NCI-H2029 treated with DMSO at 0.1 percent for 48 hours (cell line): ENCODE results near the gene TAF13.
A peak's percentile ranks its signal among the peaks of the same experiment; 100 is the strongest.

Experiments used
- DNase-seq: peaks from one replicate; lab custom pipeline; 2025; lab: John Stamatoyannopoulos, UW

Gene TAF13, protein sequence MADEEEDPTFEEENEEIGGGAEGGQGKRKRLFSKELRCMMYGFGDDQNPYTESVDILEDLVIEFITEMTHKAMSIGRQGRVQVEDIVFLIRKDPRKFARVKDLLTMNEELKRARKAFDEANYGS

DNA sequence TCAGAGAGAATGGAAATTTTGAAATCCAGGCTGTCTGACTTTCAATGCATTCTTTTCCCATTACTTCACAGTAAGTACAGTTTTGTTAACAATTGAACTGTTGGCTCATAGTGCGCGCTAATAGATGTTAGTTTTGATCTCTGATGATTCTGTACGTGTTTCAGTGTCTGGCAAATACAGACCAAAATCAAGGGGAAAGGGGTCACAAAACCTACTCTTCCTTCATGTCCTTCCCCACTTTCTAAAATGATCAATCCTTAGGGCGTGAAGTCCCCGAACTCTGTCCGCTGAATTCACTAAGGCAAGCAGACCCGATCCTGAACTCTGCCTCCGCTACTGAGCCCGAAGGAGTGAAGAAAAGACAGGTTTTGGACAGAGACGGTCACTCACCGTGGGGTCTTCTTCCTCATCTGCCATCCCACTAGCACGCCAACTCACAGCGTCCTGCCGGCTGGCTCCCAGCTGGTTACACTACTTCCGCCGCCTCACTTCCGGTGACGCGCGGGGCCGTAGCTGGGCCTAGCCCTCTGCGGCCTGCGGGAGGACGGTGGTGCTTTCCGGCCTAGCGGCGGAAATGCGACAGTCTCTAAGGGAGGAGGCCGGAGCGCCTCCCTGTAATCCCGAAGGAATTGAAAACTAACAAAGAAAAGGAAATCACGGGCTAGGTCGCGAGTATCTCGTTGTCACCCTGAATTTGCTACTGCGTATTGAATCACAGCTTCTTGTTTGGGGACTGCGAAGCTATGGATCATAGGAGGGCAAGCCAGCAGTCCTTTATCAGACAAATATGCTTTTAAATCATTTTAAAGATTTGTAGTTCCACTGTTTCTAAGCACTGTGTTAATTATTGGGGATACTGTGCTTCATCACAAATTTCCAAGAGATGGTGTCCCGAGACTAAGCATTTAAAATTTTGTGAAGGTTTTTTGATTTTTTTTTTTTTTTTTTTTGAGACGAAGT lies at the start of gene TAF13:
TAF13 (minus strand) TSS at position 473 of the 960 bp plus-strand sequence; CDS start at position 417, 56 bp downstream.
- peak; percentile 85 for DNase-seq

DNA sequence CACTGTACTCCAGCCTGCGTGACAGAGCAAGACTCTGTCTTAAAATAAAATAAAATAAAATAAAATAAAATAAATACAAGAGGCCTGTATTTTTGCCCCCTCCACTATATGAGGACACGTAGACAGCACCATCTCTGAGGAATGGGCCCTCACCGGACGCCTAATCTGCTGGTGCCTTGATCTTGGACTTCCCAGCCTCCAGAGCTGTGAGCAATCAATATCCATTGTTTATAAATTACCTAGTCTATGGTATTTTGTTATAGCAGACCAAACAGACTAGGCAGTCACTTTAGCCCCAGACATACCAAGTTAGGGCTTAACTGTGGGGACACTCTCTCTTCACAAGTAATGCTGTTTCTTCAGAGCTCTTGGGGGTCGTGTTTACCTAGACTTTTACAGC lies 44.6 kb upstream of the TAF13 start:
- DNase-seq: no peak

DNA sequence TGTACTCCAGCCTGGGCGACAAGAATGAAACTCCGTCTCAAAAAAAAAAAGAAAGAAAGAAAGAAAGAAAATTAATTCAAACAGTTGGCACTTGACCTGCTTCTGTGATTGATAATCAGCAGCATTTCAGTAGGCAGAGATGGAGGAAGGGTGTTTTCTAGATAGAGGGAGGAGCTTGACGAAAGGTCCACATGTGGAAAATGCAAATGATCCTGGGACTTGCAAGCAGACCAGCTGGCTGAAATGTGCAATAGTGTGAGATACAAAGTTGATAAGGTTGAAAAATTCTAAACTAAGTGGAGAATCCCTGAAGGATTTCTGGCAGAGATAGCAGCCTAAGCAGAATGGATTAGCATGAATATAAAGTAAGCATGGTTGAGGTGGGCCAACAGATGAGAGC lies 42.3 kb upstream of the TAF13 start:
- no peak for DNase-seq

DNA sequence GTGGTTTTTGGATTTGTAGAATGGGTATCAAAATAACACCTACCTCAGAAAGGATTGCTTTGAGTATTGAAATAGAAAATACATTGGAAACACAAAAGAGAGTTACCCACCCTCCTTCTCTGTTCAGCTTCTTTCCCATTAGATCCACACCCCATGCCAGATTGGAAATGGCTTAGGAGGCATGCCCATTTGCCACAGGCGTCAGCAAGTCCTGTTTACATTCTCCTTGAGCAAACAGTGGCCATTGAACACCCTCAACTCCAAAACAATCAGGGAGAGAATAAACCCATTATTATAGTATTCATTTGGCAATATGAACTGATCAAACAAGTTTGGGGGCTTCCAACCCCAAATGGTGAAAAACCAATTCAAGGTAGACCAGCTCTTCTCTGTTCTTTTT lies 40.5 kb upstream of the TAF13 start:
- peak; percentile 75 for DNase-seq

DNA sequence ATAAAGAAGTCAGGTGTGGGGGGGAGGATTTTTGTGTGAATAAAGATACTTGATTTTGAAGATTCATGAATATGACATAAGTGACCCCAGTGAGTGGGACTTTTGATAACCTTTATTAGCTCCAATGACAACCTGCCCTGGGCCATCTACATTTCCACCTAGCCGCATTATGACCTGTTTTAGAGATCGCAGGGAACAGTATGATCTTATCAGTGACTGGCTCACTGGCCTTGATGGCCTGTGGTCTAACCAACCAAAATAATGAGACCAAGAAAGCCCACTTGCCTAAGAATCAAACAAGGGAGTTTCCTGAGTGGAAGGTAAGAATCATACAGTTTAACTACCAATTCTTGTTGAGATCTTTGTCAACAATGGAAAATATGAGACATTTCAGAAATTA lies 39.9 kb upstream of the TAF13 start:
- DNase-seq: no peak

DNA sequence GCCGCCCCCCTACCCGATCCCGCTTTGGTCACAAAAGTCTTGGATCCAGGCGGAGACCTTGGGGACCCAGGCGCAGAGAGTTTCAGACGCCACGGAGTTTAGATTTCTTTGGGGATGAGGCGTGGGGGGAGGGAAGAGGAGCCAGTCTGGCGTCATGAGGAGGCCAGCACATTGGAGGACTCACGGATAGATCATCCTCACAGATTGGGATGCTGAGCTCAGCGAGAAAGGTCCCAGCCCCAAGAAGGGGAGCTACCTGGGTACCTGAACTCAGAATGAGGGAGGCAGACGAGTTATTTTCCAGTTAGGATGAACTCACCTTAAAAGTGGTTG lies 38.5 kb upstream of the TAF13 start:
- no peak for DNase-seq

DNA sequence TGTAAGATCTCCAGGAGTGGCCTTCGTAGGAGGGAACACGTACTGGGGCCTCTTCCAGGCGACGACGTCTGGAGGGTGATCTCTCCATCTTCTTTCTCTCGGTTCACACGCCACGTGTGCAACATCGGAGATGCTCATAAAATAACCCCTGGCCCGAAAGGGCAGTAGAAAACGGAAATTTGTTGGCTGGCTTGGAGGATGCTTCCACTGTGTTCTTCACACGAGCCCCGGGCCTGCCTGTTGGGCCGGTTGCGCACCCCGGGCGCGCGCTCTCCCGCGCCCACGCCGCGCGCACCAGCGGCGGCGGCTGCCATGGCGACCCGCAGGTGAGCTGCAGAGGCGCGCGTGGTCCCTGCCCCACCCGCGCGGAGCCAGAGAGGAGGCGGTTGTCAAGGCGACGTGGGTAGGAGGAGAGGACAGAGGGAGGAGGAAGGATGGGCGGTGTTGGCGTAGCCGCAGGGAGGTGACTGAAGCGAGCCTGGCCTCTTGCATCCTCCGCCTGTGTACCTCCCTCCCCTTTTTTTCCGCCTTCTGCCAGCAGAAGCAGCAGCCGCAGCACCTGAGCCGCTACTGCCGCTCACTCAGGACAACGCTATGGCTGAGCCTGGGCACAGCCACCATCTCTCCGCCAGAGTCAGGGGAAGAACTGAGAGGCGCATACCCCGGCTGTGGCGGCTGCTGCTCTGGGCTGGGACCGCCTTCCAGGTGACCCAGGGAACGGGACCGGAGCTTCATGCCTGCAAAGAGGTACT lies 38.0 kb upstream of the TAF13 start, which contains the start of gene ELAPOR1:
ELAPOR1 (plus strand) TSS at position 526 of the 752 bp plus-strand sequence; CDS start at position 595, 69 bp downstream.
- peak; percentile 43 for DNase-seq

DNA sequence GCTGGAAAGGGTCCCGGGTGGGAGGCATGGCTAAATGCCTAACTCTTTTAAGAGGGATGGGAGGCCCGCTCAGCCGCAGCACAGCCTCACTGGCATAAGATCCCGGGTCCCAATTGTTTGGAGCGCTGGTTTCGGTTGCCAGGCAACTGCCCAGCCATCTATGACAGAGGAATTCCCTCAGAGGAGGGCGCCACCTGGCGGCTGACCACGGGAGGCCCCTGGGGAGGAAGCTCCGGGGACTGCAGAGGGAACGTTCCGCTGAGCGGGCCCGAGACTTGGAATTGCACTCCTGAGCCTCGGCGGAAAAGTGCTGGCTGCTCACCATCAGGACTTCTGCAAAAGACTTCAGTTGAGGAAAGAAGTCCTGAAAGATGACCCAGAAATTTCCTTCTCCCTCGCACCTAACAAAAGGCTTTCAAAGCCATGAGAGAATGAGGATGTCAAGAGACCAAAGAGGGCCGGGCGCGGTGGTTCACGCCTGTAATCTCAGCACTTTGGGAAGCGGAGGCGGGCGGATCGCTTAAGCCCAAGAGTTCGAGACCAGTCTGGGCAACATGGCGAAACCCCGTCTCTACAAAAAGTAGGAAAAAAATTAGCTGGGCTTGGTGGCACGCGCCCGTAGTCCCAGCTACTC lies 37.0 kb upstream of the TAF13 start:
- peak; percentile 69 for DNase-seq

DNA sequence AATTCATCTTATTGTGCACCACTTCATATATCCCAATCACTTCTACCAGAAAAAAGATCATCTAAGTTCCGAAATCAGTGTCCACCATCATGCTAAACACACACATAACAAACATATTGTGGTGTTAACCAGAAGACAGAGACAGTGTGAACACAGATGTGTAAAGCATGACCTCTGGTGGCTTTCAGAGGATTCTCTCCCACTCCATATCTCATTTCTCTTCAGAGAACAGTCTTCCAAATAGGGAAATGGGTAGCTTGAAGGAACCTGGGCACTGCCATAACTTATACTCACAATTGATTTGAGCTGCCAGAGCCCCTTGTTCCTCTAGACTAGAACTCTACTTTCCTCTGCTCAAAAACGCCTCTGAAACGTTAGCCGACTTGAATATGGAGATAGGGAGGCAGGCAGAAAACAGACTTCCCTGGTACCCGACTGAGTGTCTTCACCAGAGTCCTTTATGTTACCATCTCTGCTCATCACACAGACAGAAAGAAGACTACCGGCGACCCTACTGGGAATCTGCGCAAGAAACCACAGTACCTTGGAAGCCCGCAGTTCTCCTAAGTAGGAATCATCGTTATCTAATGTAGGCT lies 36.4 kb upstream of the TAF13 start:
- no peak for DNase-seq

DNA sequence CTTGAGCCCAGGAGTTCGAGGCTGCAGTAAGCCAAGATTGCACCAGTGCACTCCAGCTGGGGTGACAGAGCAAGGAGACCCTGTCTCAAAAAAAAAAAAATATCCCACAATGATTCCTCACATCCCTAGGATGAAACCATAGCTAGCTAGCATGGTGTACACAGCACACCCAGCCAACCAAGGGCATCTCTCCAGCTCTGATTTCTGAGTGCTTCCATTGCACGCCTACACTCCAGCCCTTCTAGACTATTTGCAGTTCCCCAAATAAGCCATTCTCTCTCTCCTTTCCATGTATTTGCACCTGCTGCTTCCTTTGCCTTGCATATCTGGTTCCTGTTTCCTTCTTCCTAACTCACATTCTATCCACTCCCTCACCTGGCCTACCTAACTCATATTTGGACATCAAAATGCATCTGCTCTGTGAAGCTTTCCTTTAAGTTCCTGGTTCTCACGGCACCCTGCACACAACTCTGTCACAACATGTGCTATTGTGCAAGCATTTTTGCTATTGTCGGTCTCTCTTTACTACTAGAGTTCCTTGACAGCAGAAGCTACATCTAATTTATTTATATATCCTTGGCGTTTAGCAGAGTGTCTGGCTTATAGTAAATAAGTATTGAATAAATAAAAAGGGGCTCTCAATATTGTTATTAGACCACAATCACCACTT lies 35.7 kb upstream of the TAF13 start:
- no peak for DNase-seq

DNA sequence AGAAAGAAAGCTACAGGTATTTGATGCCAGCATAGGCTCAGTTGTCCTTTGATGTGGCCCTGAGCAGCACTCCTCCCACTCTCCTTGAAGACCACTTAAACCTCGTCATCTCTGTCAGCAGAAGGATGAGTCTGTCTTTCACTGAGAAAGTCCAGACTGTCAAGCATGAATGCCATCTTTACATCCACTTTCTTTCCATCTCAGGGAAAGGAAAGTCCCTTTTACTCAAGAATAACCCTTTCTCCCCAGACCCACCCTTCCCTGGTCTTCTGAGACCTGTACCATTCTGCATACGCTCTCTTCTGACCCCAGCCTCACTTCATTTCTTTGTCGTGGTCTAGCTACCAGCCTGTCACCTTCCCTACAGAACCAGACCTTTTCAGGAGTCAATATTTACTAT lies 34.1 kb upstream of the TAF13 start:
- no peak for DNase-seq

DNA sequence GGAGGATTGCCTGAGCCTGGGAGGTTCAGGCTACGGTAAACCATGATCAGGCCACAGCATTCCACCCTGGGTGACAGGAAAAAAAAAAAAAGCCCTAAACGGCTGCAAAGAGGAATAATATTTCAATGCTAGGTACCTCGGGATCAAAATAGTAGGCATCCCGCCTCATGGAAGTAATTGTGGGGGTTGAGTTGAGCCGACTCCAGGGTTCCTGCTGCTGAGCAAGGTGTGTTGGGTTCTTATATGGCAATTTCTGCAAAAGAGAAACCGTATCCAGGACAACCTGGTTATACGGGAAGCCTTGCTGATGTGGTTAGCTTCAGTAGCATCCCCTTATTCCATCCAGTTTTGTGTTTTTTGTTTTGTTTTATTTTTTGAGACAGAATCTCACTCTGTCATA lies 32.0 kb upstream of the TAF13 start:
- DNase-seq: no peak

DNA sequence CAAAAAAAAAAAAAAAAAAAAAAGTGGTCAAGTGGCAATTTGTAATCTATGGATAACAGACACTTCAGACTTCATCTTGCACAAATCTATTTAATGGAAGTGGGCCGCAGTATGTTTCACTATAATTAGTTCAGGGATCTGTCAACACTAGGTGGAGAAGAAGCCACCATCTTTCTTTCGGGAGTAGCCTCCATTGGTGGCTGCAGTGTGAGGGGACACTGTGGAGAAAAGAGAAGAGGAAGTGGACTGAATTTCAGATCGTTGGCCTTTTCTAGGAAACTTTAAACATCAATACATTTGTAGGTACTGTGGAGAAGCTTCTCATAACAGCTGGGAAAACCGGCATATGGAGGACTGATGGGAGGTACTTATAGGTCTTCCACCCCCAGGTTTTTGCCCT lies 30.1 kb upstream of the TAF13 start:
- no peak for DNase-seq

DNA sequence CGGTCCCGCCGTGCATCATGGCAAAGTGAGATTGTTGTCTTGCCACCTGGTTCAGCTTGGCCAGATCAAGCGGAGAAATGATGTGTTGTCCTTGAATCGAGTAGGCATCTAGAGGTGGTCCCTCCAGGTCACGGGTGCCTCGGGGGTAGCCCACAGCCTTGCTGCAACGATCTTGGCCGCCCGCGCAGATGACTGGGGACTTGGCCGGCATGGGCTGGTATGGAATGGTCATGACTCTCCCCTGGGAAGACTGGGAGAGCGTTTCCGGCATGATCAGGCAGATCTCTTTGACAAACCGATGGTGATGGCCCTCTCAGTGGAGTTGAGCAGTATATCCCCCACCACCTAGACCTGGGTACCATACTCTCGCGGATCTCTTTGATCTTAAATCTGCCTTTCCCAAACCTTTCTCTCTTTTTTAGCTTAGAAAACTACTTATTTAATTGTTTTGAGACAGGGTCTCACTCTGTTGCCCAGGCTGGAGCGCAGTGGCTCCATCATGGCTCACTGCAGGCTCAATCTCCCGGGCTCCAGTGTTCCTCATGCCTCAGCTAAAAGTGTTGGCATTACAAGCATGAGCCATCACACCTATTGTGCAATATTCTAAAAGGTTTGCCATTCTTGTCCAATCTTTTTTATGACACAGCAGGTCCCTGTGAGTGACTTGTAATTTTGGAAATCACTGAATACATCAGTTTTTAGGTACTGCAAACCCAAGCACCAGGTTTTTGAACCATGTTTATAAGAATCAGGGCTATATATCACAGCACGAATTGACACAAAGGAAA lies 28.8 kb upstream of the TAF13 start:
- no peak for DNase-seq

DNA sequence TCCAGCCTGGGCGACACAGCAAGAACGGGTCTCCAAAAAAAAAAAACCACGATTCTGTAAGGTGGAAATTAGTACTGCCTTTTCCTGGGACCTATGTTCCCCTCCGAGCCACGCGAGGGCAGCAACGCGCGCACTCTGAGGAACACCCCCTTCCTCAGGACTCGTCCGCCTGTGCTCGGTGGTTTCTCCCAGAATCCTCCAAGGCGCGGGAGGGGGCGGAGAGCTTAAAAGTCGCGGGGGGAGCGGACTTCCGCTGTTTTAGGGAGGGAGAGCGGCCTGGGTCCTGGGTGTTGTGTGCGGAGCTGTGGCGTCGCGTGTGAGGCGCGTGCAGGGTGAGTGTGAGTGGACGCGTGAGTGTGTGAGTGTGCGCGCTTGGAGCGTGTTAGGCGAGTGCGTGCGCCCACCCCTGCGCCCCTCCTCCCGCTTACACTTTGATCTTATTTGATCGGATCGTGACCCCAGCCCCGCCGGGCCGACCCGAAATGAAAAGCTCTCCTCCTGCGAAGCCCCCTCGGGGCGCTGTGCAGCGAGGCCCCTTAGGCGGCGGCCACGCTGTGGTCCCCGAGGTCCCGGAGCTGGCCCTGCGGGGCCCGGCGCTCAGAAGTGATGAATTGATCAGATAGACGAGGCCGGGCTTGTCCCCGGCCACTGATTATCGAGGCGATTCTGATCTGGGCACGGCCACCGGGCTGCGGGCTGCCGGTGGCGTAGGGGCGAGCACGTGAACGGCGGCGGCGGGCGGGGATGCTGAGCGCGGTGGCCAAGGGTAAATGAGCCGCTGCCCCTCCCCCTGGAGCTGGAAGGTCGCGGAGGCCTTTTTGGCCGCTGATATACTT lies 24.4 kb upstream of the TAF13 start:
- DNase-seq: peak; percentile 83

DNA sequence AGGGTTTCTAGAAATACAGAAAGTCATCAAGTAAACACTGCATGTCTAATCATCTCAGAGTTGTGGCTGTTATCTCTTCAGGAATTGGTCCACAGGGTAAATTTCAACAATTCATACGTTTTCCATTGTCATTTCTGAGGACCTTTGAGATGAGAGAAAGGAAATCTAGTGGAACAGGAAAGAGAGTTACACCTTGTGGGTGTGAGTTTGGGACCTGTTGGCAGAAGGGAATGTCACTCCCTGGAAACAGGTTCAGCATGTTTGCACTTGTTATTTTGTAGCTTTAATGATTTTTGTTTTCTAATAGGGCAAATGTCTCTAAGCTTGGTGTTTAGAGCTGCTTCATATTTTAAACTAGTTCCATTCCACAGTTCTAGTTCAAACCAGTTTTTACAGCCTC lies 20.3 kb upstream of the TAF13 start:
- DNase-seq: no peak

DNA sequence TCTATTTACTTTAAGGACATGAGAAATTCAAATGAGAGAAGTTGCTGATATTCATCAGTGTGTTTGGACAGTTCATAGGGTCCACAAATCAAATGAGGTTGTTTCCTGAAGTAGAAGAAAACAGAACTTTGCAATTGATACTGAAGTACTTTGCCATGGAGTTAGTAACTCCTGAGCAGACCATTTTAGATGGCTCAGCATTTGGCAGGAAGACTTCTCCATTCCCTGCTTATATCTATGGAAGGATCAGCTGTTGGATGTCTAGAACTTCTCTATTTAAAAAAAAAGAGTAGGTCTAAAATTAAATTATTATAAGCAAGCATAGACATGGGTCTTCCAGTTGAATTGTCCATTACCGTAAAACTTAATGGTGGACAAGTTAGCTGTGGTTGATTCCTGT lies 19.8 kb upstream of the TAF13 start:
- no peak for DNase-seq

DNA sequence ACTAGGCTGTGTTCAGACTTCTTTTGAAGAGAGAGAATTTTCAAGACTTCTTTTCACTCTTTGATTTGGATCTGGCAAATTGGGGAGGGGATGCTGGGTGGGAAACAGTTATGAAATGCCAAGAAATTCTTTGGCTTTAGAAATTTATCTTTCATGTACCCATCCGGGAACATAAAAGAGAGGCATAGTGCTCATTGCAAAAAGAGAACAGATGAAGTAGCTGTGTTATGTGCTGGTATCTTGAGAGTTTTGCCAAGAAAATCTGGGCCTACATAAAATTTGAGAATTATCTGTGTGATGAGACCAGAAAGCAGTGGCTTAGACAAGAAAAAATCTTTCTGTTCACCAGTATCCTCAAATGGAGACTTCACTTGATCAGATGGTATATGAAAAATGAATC lies 19.1 kb upstream of the TAF13 start:
- no peak for DNase-seq

DNA sequence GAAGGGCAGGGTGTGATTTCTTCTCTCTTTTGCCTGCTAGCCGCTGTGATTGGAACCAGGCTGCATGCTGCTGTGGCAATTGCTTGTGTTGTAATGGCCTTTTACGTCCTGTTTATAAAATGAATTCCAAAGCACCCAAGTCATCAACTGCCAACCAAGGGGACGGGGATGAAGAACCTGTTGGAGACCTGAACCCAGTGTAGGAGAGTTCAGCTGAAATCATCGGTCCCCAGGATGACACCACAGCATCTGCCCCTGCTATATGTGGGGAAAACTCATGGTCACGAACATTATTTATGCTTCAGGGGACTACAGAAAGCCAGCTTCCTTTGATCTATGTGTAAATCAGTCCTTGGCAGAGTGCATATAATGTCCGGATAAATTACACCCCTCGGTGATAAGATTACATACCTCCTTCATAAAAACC lies 18.6 kb upstream of the TAF13 start:
- no peak for DNase-seq

DNA sequence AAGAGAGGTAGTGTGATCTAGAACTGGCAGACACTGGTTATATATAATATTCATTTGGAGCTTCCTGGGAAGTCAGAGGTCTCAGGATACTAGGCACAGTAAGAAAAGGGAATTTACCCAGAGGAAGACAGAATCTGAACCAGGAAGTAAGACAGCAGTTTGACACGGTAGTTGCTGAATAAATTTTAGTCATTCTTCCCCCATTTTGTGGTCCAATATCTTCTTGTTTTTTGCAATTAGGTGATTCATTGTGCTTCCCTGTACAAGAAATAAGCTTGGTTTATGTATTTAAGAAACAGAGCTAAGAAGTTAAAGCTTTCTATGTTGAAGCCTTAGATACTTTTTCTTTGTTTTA lies 16.0 kb upstream of the TAF13 start:
- DNase-seq: no peak
